ENCODE measurements around the gene TRIM44.
"Not testable (repeated sequence)": the region's sequence is repeated elsewhere in the genome, so short reads cannot be mapped to it uniquely, and the experiment has no call there.

The TRIM44 gene

DNA sequence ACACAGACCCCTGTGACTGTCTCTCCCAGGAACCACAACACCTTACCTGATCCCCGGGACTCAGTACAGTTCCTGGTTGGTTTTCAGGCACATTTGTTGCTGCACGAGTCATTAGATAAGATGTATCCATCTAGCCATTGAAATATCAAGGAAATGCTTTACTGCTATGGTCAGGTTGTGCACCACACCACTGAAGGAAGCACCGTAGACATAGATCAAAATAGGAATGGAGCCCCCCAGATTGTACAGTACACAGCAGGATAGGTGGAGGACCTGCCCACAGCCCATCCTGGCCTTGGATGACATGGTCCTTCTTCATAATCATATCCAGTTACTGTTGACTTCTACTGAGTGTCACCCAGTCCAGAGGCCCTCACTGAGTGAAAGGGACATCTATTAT, 195.3 kb downstream of the TRIM44 start:
- DNase-seq (ENCODE audit: low spot score), result no peak
- TF ChIP-seq, protein P1, sequence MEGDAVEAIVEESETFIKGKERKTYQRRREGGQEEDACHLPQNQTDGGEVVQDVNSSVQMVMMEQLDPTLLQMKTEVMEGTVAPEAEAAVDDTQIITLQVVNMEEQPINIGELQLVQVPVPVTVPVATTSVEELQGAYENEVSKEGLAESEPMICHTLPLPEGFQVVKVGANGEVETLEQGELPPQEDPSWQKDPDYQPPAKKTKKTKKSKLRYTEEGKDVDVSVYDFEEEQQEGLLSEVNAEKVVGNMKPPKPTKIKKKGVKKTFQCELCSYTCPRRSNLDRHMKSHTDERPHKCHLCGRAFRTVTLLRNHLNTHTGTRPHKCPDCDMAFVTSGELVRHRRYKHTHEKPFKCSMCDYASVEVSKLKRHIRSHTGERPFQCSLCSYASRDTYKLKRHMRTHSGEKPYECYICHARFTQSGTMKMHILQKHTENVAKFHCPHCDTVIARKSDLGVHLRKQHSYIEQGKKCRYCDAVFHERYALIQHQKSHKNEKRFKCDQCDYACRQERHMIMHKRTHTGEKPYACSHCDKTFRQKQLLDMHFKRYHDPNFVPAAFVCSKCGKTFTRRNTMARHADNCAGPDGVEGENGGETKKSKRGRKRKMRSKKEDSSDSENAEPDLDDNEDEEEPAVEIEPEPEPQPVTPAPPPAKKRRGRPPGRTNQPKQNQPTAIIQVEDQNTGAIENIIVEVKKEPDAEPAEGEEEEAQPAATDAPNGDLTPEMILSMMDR (IDR thresholded peaks at IDR 0.05; ENCODE audit: extremely low read depth, missing control alignments), result no peak

- no peak for DNase-seq (ENCODE audit: low spot score)
- TF ChIP-seq, protein P1 (IDR thresholded peaks at IDR 0.05; ENCODE audit: extremely low read depth, missing control alignments), result no peak
Measured at GRCh38 chr11:35859301-35859700, 196.7 kb downstream of the TRIM44 start.

GRCh38 chr11:35860194-35860593, 197.6 kb downstream of the TRIM44 start:
- TF ChIP-seq, protein P1 (IDR thresholded peaks at IDR 0.05; ENCODE audit: extremely low read depth, missing control alignments), result peak; percentile 10
- DNase-seq (ENCODE audit: low spot score), result not testable (repeated sequence)

DNA sequence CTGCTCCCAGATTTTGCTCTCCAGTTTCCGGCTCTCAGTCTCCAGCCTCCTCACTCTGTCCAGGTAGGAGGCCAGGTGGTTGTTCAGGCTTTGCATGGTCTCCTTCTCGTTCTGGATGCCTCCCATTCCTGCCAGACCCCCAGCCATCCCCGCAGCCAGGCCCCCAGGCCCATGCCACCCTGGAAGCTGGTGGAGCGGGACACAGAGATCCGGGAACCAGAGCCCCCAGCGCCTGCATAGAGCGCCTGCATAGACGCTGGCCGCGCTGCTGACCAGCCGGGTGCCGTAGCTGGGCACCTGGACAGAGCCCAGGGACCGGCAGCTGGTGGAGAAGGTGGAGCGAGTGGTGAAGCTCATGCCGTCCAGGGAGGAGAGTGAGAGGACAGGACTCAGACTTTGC, 198.6 kb downstream of the TRIM44 start:
- no peak for DNase-seq (ENCODE audit: low spot score)
- TF ChIP-seq, protein P1 (IDR thresholded peaks at IDR 0.05; ENCODE audit: extremely low read depth, missing control alignments), result no peak

DNA sequence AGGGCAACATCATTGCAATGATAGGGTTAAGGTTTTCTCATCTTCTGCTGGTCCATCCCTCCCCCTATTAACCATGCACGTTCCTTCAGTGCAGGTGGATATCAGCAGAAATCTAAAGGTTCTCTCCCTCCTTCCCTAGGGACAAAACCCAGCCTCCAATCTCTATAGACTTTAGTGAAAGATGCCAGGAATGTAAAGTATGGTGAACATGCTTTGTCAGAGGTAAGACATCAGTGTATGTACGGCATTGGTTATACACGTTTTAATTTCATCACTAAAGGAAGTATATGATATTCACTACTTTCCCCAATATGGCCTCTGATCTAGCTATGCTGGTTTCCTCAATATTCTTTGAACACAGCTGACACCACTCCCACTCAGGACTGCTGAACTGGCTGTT, 200.1 kb downstream of the TRIM44 start:
- TF ChIP-seq, protein P1 (IDR thresholded peaks at IDR 0.05; ENCODE audit: extremely low read depth, missing control alignments), result no peak

GRCh38 chr11:35864131-35864530, 201.6 kb downstream of the TRIM44 start:
- DNase-seq (ENCODE audit: low spot score), result no peak
- TF ChIP-seq, protein P1 (IDR thresholded peaks at IDR 0.05; ENCODE audit: extremely low read depth, missing control alignments), result no peak

More for the DNA sequence above, 200.1 kb downstream of the TRIM44 start:
- no peak for DNase-seq (ENCODE audit: low spot score)

- DNase-seq (ENCODE audit: low spot score), result no peak
Measured at GRCh38 chr11:35866601-35867000, 204.0 kb downstream of the TRIM44 start.

More at GRCh38 chr11:35866601-35867000, 204.0 kb downstream of the TRIM44 start:
- TF ChIP-seq, protein P1 (IDR thresholded peaks at IDR 0.05; ENCODE audit: extremely low read depth, missing control alignments), result no peak
